ENCODE results near the gene FAM13A. TPM values are rescaled to one million over a fixed set of nuclear protein-coding genes. Genes with fewer than 3 reads are reported as not detected.

The FAM13A gene
- total and polyA plus RNA-seq, 2 of the 4 experiments (the other 2 are of a cell fraction): 13.1 to 22.0 TPM

DNA sequence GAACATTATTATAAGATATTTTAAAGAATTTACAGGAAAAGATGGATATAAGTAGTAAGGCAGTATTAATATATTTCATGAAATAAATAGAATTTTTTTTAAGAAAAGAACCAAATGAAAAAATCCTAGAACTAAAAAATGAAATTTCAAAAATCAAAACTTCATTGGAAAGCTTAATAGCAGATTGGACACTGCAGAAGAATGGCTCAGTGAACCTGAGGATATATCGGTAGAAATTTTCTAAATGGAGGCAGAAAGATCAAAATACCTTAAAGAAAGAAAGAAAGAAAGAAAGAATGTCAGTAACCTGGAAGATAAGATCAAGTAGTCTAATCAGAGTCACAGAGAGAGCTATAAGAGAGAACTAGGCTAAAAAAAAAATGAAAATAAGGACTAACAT is 21.3 kb upstream of the FAM13A start:
- Histone ChIP-seq H4K20me1 (ENCODE audit: insufficient read depth, low read length) (no peaks in the 10 kb centered on the region), H2BK20ac (ENCODE audit: low read depth, low read length) (no peak overlapping the region), H3K79me1 (ENCODE audit: low read depth in 1 of 2, low read length in 2 of 2) (no peaks in the 10 kb centered on the region), H2BK5ac (ENCODE audit: low read depth, low read length, poor library complexity, severe bottlenecking) (no peak overlapping the region), H2BK15ac (ENCODE audit: low read depth, low read length) (no peak overlapping the region), H3K9me1 (ENCODE audit: insufficient read depth, low read length) (no peaks in the 10 kb centered on the region), H4K5ac (ENCODE audit: low read depth, low read length) (no peak overlapping the region), H2AK5ac (ENCODE audit: low read depth, low read length) (no peak overlapping the region), H3K27ac (ENCODE audit: insufficient read depth, low read length) (no peak overlapping the region), H3K4me3 (ENCODE audit: insufficient read depth, low read depth, low read length) (no peak overlapping the region), H3K18ac (ENCODE audit: low read depth, low read length) (no peak overlapping the region), H3K36me3 (ENCODE audit: control insufficient read depth, insufficient read depth, low read length) (no peaks in the 10 kb centered on the region), H3K14ac (replicated peaks; ENCODE audit: low read depth, low read length) (no peak overlapping the region), H3K9ac (ENCODE audit: low read depth, low read length) (no peak overlapping the region), H3K23ac (ENCODE audit: low read depth, low read length) (no peak overlapping the region), H2AK9ac (replicated peaks; ENCODE audit: low read depth, low read length, poor library complexity) (no peak overlapping the region), H3K4ac (ENCODE audit: low read depth, low read length) (no peak overlapping the region), H2BK120ac (ENCODE audit: low read depth, low read length) (no peak overlapping the region), H3K4me2 (ENCODE audit: low read depth, low read length) (no peak overlapping the region), H4K8ac (ENCODE audit: low read depth in 2 of 2, low read length in 2 of 2) (no peak overlapping the region), H3K56ac (ENCODE audit: extremely low read depth, insufficient read depth, low read length) (no peak overlapping the region), H4K91ac (ENCODE audit: insufficient read depth, low read depth, low read length) (no peak overlapping the region), H3K4me1 (ENCODE audit: control insufficient read depth, insufficient read depth, low read length) (no peaks in the 10 kb centered on the region), H2AFZ (replicated peaks; ENCODE audit: low read length, poor library complexity) (no peak overlapping the region), H3K27me3 (ENCODE audit: control insufficient read depth, insufficient read depth, low read length) (peaks cover 7% of the 10 kb centered on the region), H3K9me3 (ENCODE audit: control insufficient read depth, insufficient read depth, low read length) (peaks cover 10% of the 10 kb centered on the region)
- dilution Hi-C loops (cut with HindIII; ENCODE audit: low sequenced_read_pairs, unreplicated experiment): no loop called here
- in situ Hi-C loops (cut with MboI; ENCODE audit: low sequenced_read_pairs): no loop called here
- no CpG with 5 or more reads among the region's 1 CpG for WGBS, 2 experiments (ENCODE audit: extremely low coverage in 2 of 2, insufficient read length in 1 of 2)
- TF ChIP-seq RFX5 (IDR thresholded peaks at IDR 0.05; ENCODE audit: low read depth, low read length) (no peak), POLR2A (IDR thresholded peaks at IDR 0.05; ENCODE audit: low read depth, low read length) (no peak), RCOR1 (IDR thresholded peaks at IDR 0.05; ENCODE audit: insufficient replicate concordance, low read length) (no peak), MXI1 (IDR thresholded peaks at IDR 0.05; ENCODE audit: borderline replicate concordance, low read depth, low read length) (no peak), MAZ (IDR thresholded peaks at IDR 0.05; ENCODE audit: borderline replicate concordance, low read depth, low read length) (no peak), MAFK (IDR thresholded peaks at IDR 0.05; ENCODE audit: low read depth, low read length) (no peak), CEBPB (IDR thresholded peaks at IDR 0.05; ENCODE audit: low read depth, low read length) (no peak), RAD21 (IDR thresholded peaks at IDR 0.05; ENCODE audit: low read length) (no peak)
- TF ChIP-seq, protein P1, sequence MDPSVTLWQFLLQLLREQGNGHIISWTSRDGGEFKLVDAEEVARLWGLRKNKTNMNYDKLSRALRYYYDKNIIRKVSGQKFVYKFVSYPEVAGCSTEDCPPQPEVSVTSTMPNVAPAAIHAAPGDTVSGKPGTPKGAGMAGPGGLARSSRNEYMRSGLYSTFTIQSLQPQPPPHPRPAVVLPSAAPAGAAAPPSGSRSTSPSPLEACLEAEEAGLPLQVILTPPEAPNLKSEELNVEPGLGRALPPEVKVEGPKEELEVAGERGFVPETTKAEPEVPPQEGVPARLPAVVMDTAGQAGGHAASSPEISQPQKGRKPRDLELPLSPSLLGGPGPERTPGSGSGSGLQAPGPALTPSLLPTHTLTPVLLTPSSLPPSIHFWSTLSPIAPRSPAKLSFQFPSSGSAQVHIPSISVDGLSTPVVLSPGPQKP (IDR thresholded peaks at IDR 0.05; ENCODE audit: borderline replicate concordance, low read depth, low read length): no peak
- TF ChIP-seq, protein P2, sequence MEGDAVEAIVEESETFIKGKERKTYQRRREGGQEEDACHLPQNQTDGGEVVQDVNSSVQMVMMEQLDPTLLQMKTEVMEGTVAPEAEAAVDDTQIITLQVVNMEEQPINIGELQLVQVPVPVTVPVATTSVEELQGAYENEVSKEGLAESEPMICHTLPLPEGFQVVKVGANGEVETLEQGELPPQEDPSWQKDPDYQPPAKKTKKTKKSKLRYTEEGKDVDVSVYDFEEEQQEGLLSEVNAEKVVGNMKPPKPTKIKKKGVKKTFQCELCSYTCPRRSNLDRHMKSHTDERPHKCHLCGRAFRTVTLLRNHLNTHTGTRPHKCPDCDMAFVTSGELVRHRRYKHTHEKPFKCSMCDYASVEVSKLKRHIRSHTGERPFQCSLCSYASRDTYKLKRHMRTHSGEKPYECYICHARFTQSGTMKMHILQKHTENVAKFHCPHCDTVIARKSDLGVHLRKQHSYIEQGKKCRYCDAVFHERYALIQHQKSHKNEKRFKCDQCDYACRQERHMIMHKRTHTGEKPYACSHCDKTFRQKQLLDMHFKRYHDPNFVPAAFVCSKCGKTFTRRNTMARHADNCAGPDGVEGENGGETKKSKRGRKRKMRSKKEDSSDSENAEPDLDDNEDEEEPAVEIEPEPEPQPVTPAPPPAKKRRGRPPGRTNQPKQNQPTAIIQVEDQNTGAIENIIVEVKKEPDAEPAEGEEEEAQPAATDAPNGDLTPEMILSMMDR (conservative IDR thresholded peaks at IDR 0.05; ENCODE audit: low read depth, low read length): no peak
- intact Hi-C loops (cut with micrococcal nuclease): no loop called here
- DNase-seq: no peak
- ChIA-PET CTCF (no interaction called here), POLR2A (ENCODE audit: unreplicated experiment) (no interaction called here)
- BruUV-seq (replicated peaks): no TSS peak
- ATAC-seq (ENCODE audit: low read depth): no peak

Data from IMR-90 (cell line).